BE2C (cell line): ENCODE data around the gene PLD5.

Experiments used
- DNase-seq: peaks from one replicate; pipeline ENCODE4 v3.0.0-alpha.2; 2020
- H3K27me3 ChIP-seq: fragments of 250-450 bp; sonication (Bioruptor Pico); 2 replicates; pipeline ENCODE4 v1.5.1; 2020; ENCODE audit warnings: mild to moderate bottlenecking
- H3K36me3 ChIP-seq: fragments of 250-450 bp; sonication (Bioruptor Pico); 2 replicates; pipeline ENCODE4 v1.5.1; 2020; ENCODE audit warnings: mild to moderate bottlenecking
- H3K4me1 ChIP-seq: fragments of 250-450 bp; sonication (Bioruptor Pico); 2 replicates; pipeline ENCODE4 v1.5.1; 2020
- H3K4me3 ChIP-seq: 2 replicates; pipeline ENCODE4 v1.5.1; 2011; ENCODE audit warnings: low read depth, low read length
- H3K9me3 ChIP-seq: fragments of 250-450 bp; sonication (Bioruptor Pico); 2 replicates; pipeline ENCODE4 v1.5.1; 2020
- TF ChIP-seq, protein P1 (sequence below): IDR thresholded peaks from 2 replicates; pipeline ENCODE4 v1.5.1; 2012; ENCODE audit warnings: mild to moderate bottlenecking, low read depth, low read length

The PLD5 gene

DNA sequence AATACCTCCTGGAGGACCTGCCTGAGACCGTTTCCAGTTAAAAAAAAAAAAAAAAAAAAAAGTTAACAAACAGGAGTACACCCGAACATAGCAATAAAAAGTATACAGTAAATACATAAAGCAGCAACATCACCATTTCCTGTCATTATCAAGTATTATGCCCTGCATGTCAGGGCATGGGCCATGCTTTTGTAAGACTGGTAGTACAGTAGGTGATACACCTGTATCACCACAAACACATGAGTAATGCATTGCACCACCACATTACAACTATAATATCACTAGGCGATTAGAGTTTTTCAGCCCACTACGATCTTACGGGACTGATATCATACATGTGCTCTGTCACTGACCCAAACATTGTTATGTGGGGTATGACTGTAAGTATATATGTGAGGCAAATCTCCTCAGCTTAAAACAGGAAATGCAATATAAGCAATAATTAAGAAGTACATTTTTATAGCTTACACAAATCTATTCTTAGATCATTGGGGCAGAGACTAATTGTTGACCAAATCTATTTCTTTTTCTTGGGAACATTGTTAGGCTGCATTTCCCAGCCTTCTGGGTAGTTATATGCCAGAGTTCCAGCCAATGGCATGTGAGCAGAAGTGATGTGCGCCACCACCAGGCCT is 98.1 kb downstream of the PLD5 start:
- TF ChIP-seq, protein P1, sequence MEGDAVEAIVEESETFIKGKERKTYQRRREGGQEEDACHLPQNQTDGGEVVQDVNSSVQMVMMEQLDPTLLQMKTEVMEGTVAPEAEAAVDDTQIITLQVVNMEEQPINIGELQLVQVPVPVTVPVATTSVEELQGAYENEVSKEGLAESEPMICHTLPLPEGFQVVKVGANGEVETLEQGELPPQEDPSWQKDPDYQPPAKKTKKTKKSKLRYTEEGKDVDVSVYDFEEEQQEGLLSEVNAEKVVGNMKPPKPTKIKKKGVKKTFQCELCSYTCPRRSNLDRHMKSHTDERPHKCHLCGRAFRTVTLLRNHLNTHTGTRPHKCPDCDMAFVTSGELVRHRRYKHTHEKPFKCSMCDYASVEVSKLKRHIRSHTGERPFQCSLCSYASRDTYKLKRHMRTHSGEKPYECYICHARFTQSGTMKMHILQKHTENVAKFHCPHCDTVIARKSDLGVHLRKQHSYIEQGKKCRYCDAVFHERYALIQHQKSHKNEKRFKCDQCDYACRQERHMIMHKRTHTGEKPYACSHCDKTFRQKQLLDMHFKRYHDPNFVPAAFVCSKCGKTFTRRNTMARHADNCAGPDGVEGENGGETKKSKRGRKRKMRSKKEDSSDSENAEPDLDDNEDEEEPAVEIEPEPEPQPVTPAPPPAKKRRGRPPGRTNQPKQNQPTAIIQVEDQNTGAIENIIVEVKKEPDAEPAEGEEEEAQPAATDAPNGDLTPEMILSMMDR: no peak
- no peak for DNase-seq
- H3K36me3 ChIP-seq: no peaks in the 10 kb centered on the region
- no peaks in the 10 kb centered on the region for H3K27me3 ChIP-seq
- no peaks in the 10 kb centered on the region for H3K9me3 ChIP-seq
- H3K4me3 ChIP-seq: no peak overlapping the region
- peaks cover 21% of the 10 kb centered on the region for H3K4me1 ChIP-seq

DNA sequence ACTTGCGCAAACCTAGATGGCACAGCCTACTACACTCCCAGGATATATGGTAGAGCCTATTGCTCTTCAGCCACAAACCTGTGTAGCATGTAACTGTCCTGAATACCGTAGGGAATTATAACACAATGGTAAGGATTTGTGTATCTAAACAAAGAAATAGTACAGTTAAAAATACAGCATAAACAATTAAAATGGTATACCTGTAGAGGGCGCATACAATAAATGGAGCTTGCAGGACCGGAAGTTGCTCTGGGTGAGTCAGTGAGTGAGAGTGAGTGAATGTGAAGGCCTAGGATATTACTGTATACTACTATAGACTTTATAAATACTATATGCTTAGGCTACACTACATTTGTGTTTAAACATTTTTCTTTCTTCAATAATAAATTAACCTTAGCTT is 99.3 kb downstream of the PLD5 start:
- Histone ChIP-seq H3K4me1 (peaks cover 21% of the 10 kb centered on the region), H3K9me3 (no peaks in the 10 kb centered on the region), H3K36me3 (no peaks in the 10 kb centered on the region), H3K4me3 (no peak overlapping the region), H3K27me3 (no peaks in the 10 kb centered on the region)
- no peak for DNase-seq
- TF ChIP-seq, protein P1: peak; percentile 30

DNA sequence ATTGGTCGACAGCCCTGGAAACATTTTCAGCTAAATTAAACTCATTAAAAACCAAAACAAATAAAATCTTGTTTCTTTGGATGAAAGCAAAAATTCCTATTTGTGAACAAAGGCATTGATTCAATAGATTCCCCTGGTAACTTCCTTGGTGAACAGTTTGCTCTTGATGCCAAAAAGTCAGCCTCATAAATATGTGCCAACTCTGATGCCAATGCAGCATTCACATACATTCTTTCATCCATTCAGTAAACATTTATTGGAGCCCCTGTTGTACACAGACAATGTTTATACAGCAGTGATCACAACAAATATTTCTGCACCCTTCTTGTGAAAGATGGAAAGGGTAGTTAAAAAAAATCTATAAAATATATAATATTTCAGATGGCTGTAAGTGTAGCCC is 107.8 kb downstream of the PLD5 start:
- no peaks in the 10 kb centered on the region for H3K9me3 ChIP-seq
- DNase-seq: no peak
- no peaks in the 10 kb centered on the region for H3K36me3 ChIP-seq
- no peaks in the 10 kb centered on the region for H3K27me3 ChIP-seq
- H3K4me1 ChIP-seq: no peaks in the 10 kb centered on the region
- H3K4me3 ChIP-seq: no peak overlapping the region
- TF ChIP-seq, protein P1: no peak

DNA sequence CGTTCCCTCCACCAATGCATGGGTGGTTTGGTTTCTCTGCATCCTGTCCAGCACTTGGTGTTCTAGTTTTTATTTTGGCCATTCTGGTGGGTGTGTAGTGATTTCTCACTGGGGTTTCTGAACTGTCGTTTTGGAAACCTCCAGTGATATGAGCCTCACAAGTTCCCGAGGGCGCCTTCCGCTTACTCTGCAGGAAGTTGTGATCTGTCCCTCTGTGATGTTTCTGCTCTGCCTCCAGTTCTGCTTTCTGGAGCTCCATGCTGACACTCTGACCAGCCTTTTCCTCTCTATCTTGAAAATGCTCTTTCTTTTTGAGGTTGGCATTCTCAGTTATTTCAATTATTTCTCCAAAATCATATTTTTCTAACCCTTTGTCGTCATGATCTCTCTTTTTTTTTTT is 111.6 kb downstream of the PLD5 start:
- Histone ChIP-seq H3K4me3 (no peak overlapping the region), H3K27me3 (no peaks in the 10 kb centered on the region), H3K9me3 (no peaks in the 10 kb centered on the region; the same call in 1 of the 2 replicates), H3K36me3 (no peaks in the 10 kb centered on the region), H3K4me1 (no peaks in the 10 kb centered on the region)
- TF ChIP-seq, protein P1: no peak
- DNase-seq: no peak

DNA sequence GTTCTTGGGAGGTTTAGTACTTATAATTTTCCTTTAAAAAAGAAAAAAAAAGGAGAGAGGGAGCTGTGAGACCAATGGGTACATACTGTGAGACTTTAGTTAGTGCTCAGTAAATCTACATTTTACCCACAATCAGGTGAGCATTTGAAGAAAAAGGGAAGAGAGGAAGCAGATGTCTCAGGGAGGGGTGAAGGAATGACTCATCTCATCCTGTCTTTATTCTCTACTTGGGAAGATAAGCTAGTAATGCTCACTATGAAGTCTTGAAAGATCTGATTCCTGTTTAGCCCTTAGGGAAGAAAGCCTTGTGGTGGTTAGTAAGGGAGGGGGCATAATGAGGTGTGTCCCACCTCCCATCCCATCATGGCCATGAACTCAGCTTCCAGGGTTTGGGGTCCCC is 112.6 kb downstream of the PLD5 start:
- no peak for DNase-seq
- no peaks in the 10 kb centered on the region for H3K27me3 ChIP-seq
- TF ChIP-seq, protein P1: no peak

DNA sequence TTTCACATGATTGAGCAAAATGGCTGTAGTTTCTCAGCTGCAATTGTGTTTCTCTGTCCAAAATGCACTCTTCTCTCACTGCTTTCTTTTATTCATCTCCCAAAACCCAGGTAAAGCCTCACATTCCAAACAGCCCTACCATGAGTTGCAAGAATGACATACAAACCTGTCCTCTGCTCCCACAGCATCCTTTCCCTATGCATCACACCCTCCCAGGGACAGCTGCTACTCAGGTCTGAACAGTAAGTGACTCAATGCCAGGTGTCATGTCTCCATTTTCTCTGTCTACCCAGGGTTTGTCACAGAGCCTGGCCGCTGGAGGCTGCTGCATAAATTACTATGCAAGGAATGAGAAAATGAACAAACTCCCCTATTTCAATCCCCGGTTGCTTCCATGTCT is 118.5 kb downstream of the PLD5 start:
- H3K27me3 ChIP-seq: no peaks in the 10 kb centered on the region
- H3K9me3 ChIP-seq: no peaks in the 10 kb centered on the region; the same call in 1 of the 2 replicates
- TF ChIP-seq, protein P1: no peak
- H3K4me3 ChIP-seq: no peak overlapping the region
- DNase-seq: no peak
- no peaks in the 10 kb centered on the region for H3K36me3 ChIP-seq
- peaks cover 9% of the 10 kb centered on the region for H3K4me1 ChIP-seq

More for the DNA sequence above, 112.6 kb downstream of the PLD5 start:
- Histone ChIP-seq H3K9me3 (no peaks in the 10 kb centered on the region; the same call in 1 of the 2 replicates), H3K4me3 (no peak overlapping the region), H3K36me3 (no peaks in the 10 kb centered on the region), H3K4me1 (no peaks in the 10 kb centered on the region)
